NCI-H1417 treated with DMSO at 0.1 percent for 48 hours (cell line): ENCODE results near the gene ADGRL1.

ENCODE experiments used
- DNase-seq: peaks from one replicate; lab custom pipeline; 2025; lab: John Stamatoyannopoulos, UW

Gene ADGRL1

GRCh38 chr19:14112809-14113385 is 93.1 kb downstream of the ADGRL1 start:
- no peak for DNase-seq

DNA sequence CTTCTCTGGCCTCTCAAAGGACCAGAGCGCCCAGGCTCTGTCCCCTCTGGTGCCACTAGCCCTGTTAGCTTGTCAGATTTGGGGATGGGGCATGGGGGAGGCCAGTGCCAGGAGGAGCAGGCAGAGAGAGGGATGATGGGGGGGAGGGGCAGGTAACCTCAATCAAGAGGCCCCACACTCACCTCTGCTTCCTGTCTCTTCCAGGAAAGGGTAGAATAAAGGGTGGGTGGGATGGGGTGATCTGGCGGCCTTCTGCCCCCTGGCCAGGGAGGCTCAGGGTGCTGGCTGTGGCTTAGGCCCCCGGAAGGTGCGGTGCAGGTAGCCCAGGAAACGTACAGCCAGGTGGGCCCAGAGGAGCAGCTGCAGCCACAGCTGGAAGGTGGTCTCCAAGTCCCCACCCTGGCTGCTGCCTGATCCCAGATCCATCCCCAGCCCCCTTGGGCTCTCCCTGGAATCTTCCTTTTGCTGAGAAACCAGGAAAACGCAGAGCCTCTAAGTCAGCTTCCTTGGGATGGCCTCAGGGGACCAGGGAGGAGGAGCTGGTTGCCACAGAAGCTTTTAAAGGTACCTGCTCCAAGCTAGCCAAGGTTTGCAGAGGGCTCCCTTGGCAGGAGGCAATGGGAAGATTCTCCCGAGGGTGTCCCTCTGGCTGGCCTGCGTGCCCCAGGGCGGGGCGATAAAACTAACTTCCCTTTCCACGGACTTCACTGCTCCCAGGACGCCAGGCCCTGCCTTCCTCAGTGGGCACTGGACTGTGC is 93.7 kb downstream of the ADGRL1 start:
- no peak for DNase-seq

- DNase-seq = no peak
These were observed 94.5 kb downstream of the ADGRL1 start for GRCh38 chr19:14111486-14111885.

DNA sequence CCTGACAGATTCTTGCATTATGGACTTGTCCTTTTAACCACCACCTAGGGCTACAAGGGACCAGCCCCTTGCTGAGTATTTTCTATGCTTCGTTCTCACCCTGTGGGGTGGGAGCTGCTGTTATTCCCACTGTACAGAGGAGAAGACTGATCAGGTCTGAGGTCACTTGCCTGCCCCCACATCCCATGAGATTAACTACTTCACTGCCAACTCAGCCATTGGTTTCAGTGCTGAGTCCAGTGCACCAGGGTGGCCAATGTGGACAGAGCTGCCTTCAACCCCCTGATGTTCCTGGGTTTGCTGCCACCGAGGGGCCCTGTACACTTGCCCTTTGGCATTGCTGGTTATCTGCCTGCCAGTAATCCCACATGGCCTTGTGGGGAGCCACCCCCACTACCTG is 95.3 kb downstream of the ADGRL1 start:
- no peak for DNase-seq

DNA sequence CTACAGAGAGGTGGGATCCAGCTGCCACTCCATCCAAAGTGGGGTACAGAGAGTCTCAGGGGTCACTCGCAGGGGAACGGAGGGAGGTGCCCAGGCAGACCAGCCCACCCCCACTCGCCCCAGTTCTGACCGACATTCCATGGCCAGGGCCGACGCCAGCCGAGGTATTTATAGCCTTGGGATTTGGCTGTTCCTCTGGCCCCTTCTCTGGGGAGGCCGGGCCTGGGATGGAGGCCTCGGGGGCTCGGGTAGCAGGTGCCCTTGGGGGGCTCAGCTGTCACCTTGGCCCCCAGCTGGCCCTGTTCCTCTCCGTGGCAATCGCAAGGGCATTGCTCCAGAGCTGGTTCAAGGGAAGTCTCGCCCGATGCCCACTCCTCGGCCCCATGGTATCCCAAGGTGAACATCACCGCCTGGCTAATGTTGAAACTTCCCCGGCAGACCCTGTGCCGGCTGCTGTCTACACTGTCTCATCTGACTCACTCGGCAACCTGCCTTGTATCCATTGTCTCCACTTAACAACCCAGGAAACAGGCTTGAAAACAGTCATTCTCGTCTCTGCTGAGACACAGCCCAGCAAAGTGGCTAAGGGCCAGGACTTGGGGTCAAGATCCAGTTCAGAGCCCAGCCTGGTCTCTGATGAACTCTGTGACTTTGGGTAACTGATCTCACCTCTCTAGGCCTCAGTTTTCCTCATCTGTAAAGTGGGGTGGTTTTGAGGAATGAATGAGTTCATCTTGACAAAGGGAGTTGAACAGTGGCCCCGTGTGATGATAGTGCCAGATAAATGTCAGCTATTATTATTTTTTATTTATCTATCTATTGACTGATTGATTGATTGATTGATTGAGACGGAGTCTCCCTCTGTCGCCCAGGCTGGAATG is 98.1 kb downstream of the ADGRL1 start:
- DNase-seq = no peak

GRCh38 chr19:14106840-14107239 is 99.1 kb downstream of the ADGRL1 start:
- no peak for DNase-seq

DNA sequence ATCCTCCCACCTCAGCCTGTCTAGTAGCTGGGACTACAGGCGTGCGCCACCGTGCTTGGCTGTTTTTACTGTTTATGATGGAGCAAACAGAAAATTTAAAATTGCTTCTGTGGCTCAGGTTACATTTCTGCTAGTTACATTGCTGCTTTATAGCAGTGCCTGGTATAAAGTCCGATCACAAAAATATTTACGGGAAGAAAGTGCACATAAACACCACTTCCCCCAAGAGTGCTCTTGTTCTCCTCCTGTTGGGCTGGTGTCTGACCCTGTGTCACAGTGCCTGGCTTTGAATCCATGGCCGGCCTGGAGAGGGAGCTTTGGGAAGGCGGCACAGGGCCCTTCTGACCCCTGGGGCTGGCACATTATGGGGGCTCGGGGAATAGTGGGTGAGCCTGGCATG is 100.3 kb downstream of the ADGRL1 start:
- no peak for DNase-seq

- DNase-seq = no peak
These were observed 102.7 kb downstream of the ADGRL1 start for GRCh38 chr19:14103310-14103709.

- DNase-seq = no peak
These were observed 103.2 kb downstream of the ADGRL1 start for GRCh38 chr19:14102756-14103155.

DNA sequence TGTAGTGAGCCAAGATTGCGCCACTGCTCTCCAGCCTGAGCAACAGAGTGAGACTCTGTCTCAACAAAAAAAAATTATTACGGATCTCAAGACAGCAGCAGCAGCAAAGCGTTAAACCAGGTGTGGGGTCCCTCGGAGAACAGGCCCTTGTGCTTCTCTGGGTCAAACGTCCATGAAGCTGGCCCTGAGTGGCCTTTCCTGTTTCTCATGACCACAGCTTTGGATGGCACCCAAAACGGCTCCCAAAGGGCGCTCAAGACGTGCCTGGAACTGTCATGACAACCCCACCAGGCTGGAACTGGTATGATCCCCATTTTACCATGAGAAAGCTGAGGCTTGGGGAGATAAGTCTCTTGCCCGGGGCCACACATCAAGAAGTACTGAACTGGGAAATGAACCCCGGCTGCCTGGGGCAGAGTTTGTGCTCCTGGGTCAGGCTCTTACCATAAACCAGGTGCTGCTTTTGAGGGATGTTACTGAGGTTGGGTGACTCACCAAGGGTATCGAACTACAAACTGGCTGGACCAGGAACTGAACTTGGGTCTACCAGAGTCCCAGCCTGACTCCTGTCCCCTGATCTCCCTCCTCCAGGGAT is 103.8 kb downstream of the ADGRL1 start:
- DNase-seq = no peak

GRCh38 chr19:14101003-14101545 is 104.9 kb downstream of the ADGRL1 start:
- DNase-seq = no peak
